AG04449 (cell line): ENCODE measurements around the gene NPS.
A peak's percentile ranks its signal among the peaks of the same experiment; 100 is the strongest.

ENCODE experiments used
- CTCF ChIA-PET: fragments of 350-600 bp; formaldehyde crosslinking; extraction: SDS; loops from one replicate; lab custom pipeline; 2021; ENCODE audit warnings: antibody characterized with exemption; lab: Yijun Ruan, JAX
- POLR2A ChIA-PET: fragments of 400-600, 350-600 bp; formaldehyde crosslinking; extraction: SDS; loops from one replicate; lab custom pipeline; 2020; ENCODE audit warnings: antibody characterized with exemption, inconsistent platforms; lab: Yijun Ruan, JAX
- DNase-seq: peaks from one replicate; pipeline ENCODE4 v3.0.0-alpha.2; 2010; ENCODE audit warnings: low read depth, low spot score
- H3K4me3 ChIP-seq: 2 replicates; pipeline ENCODE4 v1.5.1; 2011; ENCODE audit warnings: low read depth, mild to moderate bottlenecking, control low read depth, low read length
- CTCF ChIP-seq: IDR thresholded peaks from one replicate; pipeline ENCODE4 v1.5.1; 2011; ENCODE audit warnings: mild to moderate bottlenecking, moderate library complexity, low read length, control low read depth, inconsistent platforms; ENCODE audit not compliant: insufficient read depth; ENCODE audit errors: missing control alignments

NPS gene

DNA sequence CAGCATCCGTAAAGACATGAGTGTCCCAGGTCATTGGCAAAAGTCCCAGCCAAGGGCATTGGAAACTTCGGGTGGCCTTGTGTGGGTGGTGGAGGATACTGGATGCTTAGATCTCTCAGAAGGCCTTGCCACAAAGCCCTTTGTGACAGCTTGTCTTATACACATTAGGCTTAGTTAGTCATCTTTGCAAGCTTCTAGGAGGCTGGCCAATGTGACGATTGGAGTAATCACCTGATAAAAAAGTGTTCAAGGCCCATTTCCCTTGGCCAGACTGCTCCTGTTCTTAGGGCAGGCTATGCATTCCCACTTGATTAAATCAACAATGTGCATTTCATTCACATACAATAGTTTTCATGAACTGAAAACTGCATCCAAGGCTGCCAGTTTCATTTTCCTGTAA lies 26.9 kb downstream of the NPS start:
- POLR2A ChIA-PET = no interaction called here
- no peak overlapping the region for H3K4me3 ChIP-seq
- CTCF ChIA-PET = no interaction called here
- TF ChIP-seq CTCF = no peak
- DNase-seq = no peak

- ChIA-PET POLR2A (no interaction called here), CTCF (interaction anchor here (1.3 kb wide), 1 partner anchor 222 kb away, joined by 3 read pairs; no protein-coding TSS in a partner anchor)
- H3K4me3 ChIP-seq = no peak overlapping the region
- TF ChIP-seq CTCF = no peak
- no peak for DNase-seq
Observed at GRCh38 chr10:127576740-127577161, 27.6 kb downstream of the NPS start.

- no peak overlapping the region for H3K4me3 ChIP-seq
- POLR2A ChIA-PET = no interaction called here
- DNase-seq = peak; percentile 1
- CTCF ChIA-PET = interaction anchor here (0.9 to 1.3 kb wide), 4 partner anchors 9 to 379 kb away, joined by 3 to 4 read pairs (median 3); no protein-coding TSS in a partner anchor
- TF ChIP-seq CTCF = no peak
Observed at GRCh38 chr10:127577376-127578258, 28.5 kb downstream of the NPS start.

DNA sequence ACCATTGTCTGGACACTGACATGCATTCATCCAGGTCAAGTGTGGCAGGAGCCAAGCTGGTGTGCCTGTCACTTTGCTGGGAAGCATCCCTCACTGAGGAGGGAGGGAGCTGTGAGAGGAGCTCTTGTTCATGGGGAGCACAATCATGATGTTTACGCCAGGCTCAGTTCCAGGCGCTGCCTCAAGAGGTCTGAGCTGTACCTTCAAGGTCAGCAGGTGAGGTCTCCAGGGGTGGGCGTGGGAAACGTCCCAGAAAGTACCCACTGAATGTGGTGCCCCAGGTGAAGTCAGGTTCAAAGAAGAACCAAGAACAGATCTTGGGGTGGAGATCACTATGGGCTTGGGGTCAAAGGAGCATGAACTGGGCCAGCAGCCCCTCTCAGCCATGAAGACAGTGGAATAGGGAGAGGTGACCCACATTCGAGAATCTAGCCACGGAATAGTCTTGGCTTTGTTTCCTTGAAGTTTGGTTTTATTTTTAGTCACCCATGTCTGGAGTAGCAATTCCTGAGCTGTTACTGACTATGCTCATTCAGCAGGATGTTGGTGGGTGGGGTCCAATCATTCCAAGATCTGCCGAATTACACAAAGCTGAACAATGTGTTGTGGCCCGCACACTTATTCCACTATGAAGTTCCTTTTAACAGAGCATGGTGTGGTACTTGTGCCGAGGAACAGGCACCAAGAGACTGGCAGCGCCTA lies 29.3 kb downstream of the NPS start:
- ChIA-PET CTCF (interaction anchor here (0.9 to 1.2 kb wide), 3 partner anchors 10 to 379 kb away, joined by 3 to 4 read pairs (median 3); no protein-coding TSS in a partner anchor), POLR2A (no interaction called here)
- H3K4me3 ChIP-seq = no peak overlapping the region
- DNase-seq = no peak
- TF ChIP-seq CTCF = no peak

DNA sequence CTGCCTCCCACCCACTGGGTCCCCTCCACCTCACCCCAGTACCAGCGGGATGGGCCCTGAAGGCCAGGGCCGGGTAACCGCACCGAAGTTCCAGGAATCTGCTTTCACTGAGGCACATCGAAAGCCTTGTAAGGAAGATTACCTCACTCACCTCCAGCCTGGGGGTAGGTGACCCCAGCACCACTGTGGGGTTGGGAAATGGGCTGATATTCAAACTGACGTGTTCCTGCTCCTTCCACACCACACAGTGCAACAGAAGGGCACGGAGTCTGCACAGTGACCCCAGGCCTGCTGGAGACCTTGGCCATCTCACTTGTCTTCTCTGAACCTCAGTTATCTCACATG lies 29.8 kb downstream of the NPS start:
- CTCF ChIA-PET = no interaction called here
- no peak for DNase-seq
- POLR2A ChIA-PET = no interaction called here
- no peak for TF ChIP-seq CTCF
- no peak overlapping the region for H3K4me3 ChIP-seq

DNA sequence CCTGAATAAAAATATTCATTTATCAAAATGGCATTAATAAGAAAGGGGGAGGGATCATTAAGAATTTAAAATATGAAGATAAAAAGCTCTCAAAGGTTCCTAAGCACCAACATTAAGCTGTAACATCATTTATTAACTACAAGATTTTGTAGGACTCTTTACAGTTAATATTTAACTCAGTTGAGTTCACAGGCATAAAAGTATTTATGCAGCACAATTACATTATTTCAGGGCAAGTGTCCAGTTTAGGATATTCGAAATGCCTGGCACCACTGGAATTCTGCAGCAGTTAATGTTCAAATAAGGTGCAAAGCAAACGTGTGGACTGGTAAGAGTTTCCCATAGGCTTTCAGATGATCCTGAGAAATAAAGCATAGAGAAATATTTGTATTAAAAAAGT lies 30.5 kb downstream of the NPS start:
- no peak for TF ChIP-seq CTCF
- DNase-seq = no peak
- CTCF ChIA-PET = no interaction called here
- no peak overlapping the region for H3K4me3 ChIP-seq
- POLR2A ChIA-PET = no interaction called here
